Stomach (tissue), 4 donors: ENCODE measurements around the gene FAM83F.

Source experiments
- EP300 ChIP-seq: sonication (generic); formaldehyde crosslinking; IDR thresholded peaks from one replicate; pipeline ENCODE4 v1.6.1; 2017; ENCODE audit warnings: antibody characterized with exemption
- POLR2AphosphoS5 ChIP-seq, 3 donors: sonication (generic); formaldehyde crosslinking; IDR thresholded peaks; one replicate each; pipeline ENCODE4 v1.6.1; 2016; ENCODE audit warnings: antibody characterized with exemption in 3 of 3
- TF ChIP-seq, protein P1 (sequence below), 7 experiments: fragments of 450-650 bp in 4 of 7; fragments of 200-600 bp in 3 of 7; sonication (generic) in 3 of 7; IDR thresholded peaks; one replicate each; pipeline ENCODE4 v1.5.1; 2016 to 2019; ENCODE audit warnings: antibody characterized with exemption in 7 of 7, control low read depth in 2 of 7, mild to moderate bottlenecking in 1 of 7

DNA sequence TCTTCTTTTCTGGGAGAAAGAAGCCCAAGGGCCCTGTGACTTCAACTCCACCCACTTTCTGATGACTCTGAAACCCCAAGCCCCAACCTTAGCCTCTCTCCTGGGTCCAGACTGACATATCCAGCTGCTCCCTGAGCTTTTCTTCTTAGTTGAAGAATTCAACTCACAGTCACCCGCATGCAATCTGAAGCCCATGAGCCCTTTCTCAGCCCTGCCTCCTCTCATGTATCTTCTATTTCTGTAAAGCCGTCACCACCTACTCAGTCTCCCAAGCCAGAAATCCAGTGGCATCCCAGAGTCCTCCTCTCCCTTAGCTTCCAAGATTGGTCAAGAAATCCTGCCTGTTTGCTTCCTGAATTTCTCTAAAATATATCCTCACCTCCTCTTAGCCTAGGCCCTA, 41.7 kb upstream of the FAM83F start:
- TF ChIP-seq, protein P1, sequence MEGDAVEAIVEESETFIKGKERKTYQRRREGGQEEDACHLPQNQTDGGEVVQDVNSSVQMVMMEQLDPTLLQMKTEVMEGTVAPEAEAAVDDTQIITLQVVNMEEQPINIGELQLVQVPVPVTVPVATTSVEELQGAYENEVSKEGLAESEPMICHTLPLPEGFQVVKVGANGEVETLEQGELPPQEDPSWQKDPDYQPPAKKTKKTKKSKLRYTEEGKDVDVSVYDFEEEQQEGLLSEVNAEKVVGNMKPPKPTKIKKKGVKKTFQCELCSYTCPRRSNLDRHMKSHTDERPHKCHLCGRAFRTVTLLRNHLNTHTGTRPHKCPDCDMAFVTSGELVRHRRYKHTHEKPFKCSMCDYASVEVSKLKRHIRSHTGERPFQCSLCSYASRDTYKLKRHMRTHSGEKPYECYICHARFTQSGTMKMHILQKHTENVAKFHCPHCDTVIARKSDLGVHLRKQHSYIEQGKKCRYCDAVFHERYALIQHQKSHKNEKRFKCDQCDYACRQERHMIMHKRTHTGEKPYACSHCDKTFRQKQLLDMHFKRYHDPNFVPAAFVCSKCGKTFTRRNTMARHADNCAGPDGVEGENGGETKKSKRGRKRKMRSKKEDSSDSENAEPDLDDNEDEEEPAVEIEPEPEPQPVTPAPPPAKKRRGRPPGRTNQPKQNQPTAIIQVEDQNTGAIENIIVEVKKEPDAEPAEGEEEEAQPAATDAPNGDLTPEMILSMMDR (IDR thresholded peaks at IDR 0.05): no peak
- TF ChIP-seq EP300: no peak
- TF ChIP-seq POLR2AphosphoS5 (IDR thresholded peaks at IDR 0.05): no peak
